B cell (primary cell): ENCODE results near the gene SPN. TPM values are rescaled to one million over a fixed set of nuclear protein-coding genes. Genes with fewer than 3 reads are reported as not detected.

ENCODE experiments used
- ATAC-seq: fragments of 200-7000 bp; cut with Tn5 transposase; one replicate; pipeline ENCODE4 v1.10.0; 2021; ENCODE audit warnings: low read depth, mild to moderate bottlenecking, moderate number of reproducible peaks, moderate library complexity
- CTCF ChIA-PET: fragments of 350-600 bp; sonication (Branson Sonifier 250); formaldehyde crosslinking; loops from one replicate; lab custom pipeline; 2021; ENCODE audit warnings: antibody characterized with exemption, inconsistent platforms; lab: Charles Lee
- POLR2A ChIA-PET: fragments of 350-600 bp; sonication (Branson Sonifier 250); formaldehyde crosslinking; loops from one replicate; lab custom pipeline; 2021; ENCODE audit warnings: antibody characterized with exemption; lab: Charles Lee
- DNase-seq: peaks from one replicate; pipeline ENCODE4 v3.0.0; 2013
- H2AFZ ChIP-seq: 2 replicates; pipeline ENCODE4 v1.6.1; 2012; ENCODE audit warnings: mild to moderate bottlenecking, low read depth, low read length; ENCODE audit not compliant: insufficient read depth, poor library complexity, severe bottlenecking
- H3K27ac ChIP-seq, 2 donors: 1 replicate in 1 of 2; 2 replicates in 1 of 2; pipeline ENCODE4 v1.5.1; 2012 to 2013; ENCODE audit warnings: low read length in 2 of 2, mild to moderate bottlenecking in 2 of 2, moderate library complexity in 1 of 2
- H3K27me3 ChIP-seq, 4 experiments: fragments of 200-600 bp in 1 of 4; sonication (generic) in 1 of 4; replicated peaks in 1 of 4; 1 replicate in 2 of 4; 2 replicates in 2 of 4; pipeline versions ENCODE4 v1.6.1 to v1.7.0; 2013 to 2016; ENCODE audit warnings: low read length in 3 of 4, mild to moderate bottlenecking in 2 of 4, mixed read lengths in 1 of 4, moderate library complexity in 1 of 4; ENCODE audit not compliant: insufficient read depth in 4 of 4, control insufficient read depth in 3 of 4; ENCODE audit errors: control extremely low read depth in 1 of 4
- H3K36me3 ChIP-seq, 2 experiments: replicated peaks in 1 of 2; 1 replicate in 1 of 2; 2 replicates in 1 of 2; pipeline versions ENCODE4 v1.6.1 to v1.7.1; 2013; ENCODE audit warnings: low read length in 1 of 2; ENCODE audit not compliant: insufficient read depth in 2 of 2, control insufficient read depth in 1 of 2; ENCODE audit errors: control extremely low read depth in 1 of 2, extremely low read depth in 1 of 2
- H3K4me1 ChIP-seq, 2 donors: fragments of 200-600 bp in 1 of 2; sonication (generic) in 1 of 2; 1 replicate in 1 of 2; 2 replicates in 1 of 2; pipeline versions ENCODE4 v1.5.1 to v1.6.1; 2013 to 2017; ENCODE audit warnings: low read length in 2 of 2; ENCODE audit not compliant: control insufficient read depth in 2 of 2, insufficient read depth in 2 of 2
- H3K4me2 ChIP-seq: replicated peaks from 2 replicates; pipeline ENCODE3; 2012; ENCODE audit warnings: mild to moderate bottlenecking, low read depth, low read length; ENCODE audit not compliant: poor library complexity, severe bottlenecking
- H3K4me3 ChIP-seq, 5 experiments: fragments of 200-600 bp in 1 of 5; sonication (generic) in 1 of 5; 1 replicate in 3 of 5; 2 replicates in 2 of 5; pipeline versions ENCODE4 v1.5.1 to v1.7.0; 2011 to 2016; ENCODE audit warnings: low read length in 4 of 5, mild to moderate bottlenecking in 4 of 5, low read depth in 2 of 5, control low read depth in 1 of 5, moderate library complexity in 1 of 5; ENCODE audit not compliant: insufficient read depth in 1 of 5; ENCODE audit errors: control extremely low read depth in 1 of 5, extremely low read depth in 1 of 5
- H3K79me2 ChIP-seq: fragments of 200-600 bp; sonication (generic); one replicate; pipeline ENCODE4 v1.6.0; 2016; ENCODE audit warnings: low read length; ENCODE audit not compliant: control insufficient read depth, insufficient read depth
- H3K9ac ChIP-seq: fragments of 200-600 bp; sonication (generic); 2 replicates; pipeline ENCODE4 v1.6.1; 2017; ENCODE audit warnings: mild to moderate bottlenecking, low read length, moderate library complexity
- H3K9me3 ChIP-seq, 3 donors: one replicate each; pipeline versions ENCODE4 v1.6.1 to v1.7.1; 2013; ENCODE audit warnings: low read length in 2 of 3; ENCODE audit not compliant: control insufficient read depth in 2 of 3, insufficient read depth in 1 of 3; ENCODE audit errors: control extremely low read depth in 1 of 3
- H4K20me1 ChIP-seq: 2 replicates; pipeline ENCODE4 v1.6.0; 2012; ENCODE audit warnings: mild to moderate bottlenecking, low read length; ENCODE audit not compliant: insufficient read depth, control insufficient read depth, poor library complexity, severe bottlenecking
- H3K27ac Mint-ChIP-seq: one replicate; pipeline ENCODE4 v1.8.0; 2021; ENCODE audit warnings: mixed read lengths
- H3K27me3 Mint-ChIP-seq: one replicate; pipeline ENCODE4 v1.8.0; 2021; ENCODE audit warnings: mixed read lengths
- H3K4me1 Mint-ChIP-seq: one replicate; pipeline ENCODE4 v1.8.0; 2021; ENCODE audit warnings: mixed read lengths
- H3K4me3 Mint-ChIP-seq: one replicate; pipeline ENCODE4 v1.8.0; 2021; ENCODE audit warnings: mixed read lengths
- H3K9me3 Mint-ChIP-seq: one replicate; pipeline ENCODE4 v1.8.0; 2022; ENCODE audit warnings: mixed read lengths; ENCODE audit not compliant: insufficient read depth
- CTCF ChIP-seq: fragments of 200-600 bp; IDR thresholded peaks from one replicate; pipeline ENCODE4 v1.8.0; 2022; ENCODE audit warnings: antibody characterized with exemption, mild to moderate bottlenecking
- EZH2 ChIP-seq: IDR thresholded peaks from 2 replicates; pipeline ENCODE4 v1.6.1; 2012; ENCODE audit warnings: borderline replicate concordance, low read depth, mild to moderate bottlenecking, moderate library complexity, low read length; ENCODE audit not compliant: insufficient read depth, poor library complexity, severe bottlenecking
- WGBS: methylation state at CpG from one replicate; pipeline ENCODE4 v1.1.5; 2013; ENCODE audit warnings: missing lambda C conversion rate; ENCODE audit not compliant: insufficient coverage; 5-methylcytosine and 5-hydroxymethylcytosine counted together
- intact Hi-C: fragments of 100-400 bp; cut with micrococcal nuclease; formaldehyde crosslinking; loops from one replicate; pipeline ENCODE4 v1.10.0; 2022
- polyA plus RNA-seq: library from polyadenylated mRNA; depleted of rRNA; stranded (reverse); fragments of >200 nt; gene quantifications from 2 replicates; pipeline ENCODE4 v1.2.3, GENCODE V29; 2012
- total RNA-seq, 2 donors: library from RNA; stranded (reverse); fragments of 120-200 nt in 1 of 2; gene quantifications; 1 replicate in 1 of 2; 2 replicates in 1 of 2; pipeline versions ENCODE4 v1.2.3 to v1.2.4, GENCODE V29; 2013 to 2022

The SPN gene
- total and polyA plus RNA-seq, 2 donors (not counting 1 experiment from before 2014, with no cell fraction given) = 1.1 to 1.9 TPM

GRCh38 chr16:29700253-29700987 lies 37.4 kb downstream of the SPN start:
- no peaks in the 10 kb centered on the region for H3K36me3 ChIP-seq
- no peaks in the 10 kb centered on the region for H3K79me2 ChIP-seq
- WGBS = 26% methylated on average over 11 of the region's 14 CpGs
- H3K4me2 ChIP-seq = peak overlapping the region; percentile 83
- peaks cover 0 to 38% (median 10%) of the 10 kb centered on the region in 3 donors for H3K9me3 ChIP-seq
- H3K4me1 Mint-ChIP-seq = peaks cover 30% of the 10 kb centered on the region
- H3K4me1 ChIP-seq = peaks cover 24 to 33% of the 10 kb centered on the region in 2 donors
- ChIA-PET POLR2A (interaction anchor here (0.6 to 2.8 kb wide), 10 partner anchors 45 to 485 kb away, joined by 3 to 18 read pairs (median 6); partner anchors contain the start of genes C16orf54, KIF22 and PAGR1), CTCF (interaction anchor here (0.5 to 6.1 kb wide), 41 partner anchors 10 to 331 kb away, joined by 3 to 100 read pairs (median 4); partner anchors contain the start of genes C16orf54, C16orf92, KCTD13 and KIF22)
- ATAC-seq = peak; percentile 16
- no peak overlapping the region for H3K9ac ChIP-seq
- H3K27me3 Mint-ChIP-seq = no peaks in the 10 kb centered on the region
- no peak overlapping the region for H3K4me3 ChIP-seq
- TF ChIP-seq CTCF (peak; percentile 84), EZH2 (no peak)
- H3K9me3 Mint-ChIP-seq = peaks cover 3% of the 10 kb centered on the region
- intact Hi-C loops = loop anchor here (1.0 to 5.0 kb wide), 8 partner anchors 10 to 320 kb away; partner anchors contain the start of genes C16orf54, KCTD13 and MAZ
- no peaks in the 10 kb centered on the region for H4K20me1 ChIP-seq
- DNase-seq = peak; percentile 80
- H3K27ac ChIP-seq = no peak overlapping the region
- H3K27ac Mint-ChIP-seq = peak overlapping the region; percentile 82
- no peak overlapping the region for H2AFZ ChIP-seq
- H3K4me3 Mint-ChIP-seq = peak overlapping the region; percentile 60
- no peaks in the 10 kb centered on the region for H3K27me3 ChIP-seq
